ENCODE data around the gene MAGEA10. TPM values are rescaled to one million over a fixed set of nuclear protein-coding genes. Genes with fewer than 3 reads are reported as not detected.

The MAGEA10 gene
- total RNA-seq, 2 donors from 2014 or later, result not detected

DNA sequence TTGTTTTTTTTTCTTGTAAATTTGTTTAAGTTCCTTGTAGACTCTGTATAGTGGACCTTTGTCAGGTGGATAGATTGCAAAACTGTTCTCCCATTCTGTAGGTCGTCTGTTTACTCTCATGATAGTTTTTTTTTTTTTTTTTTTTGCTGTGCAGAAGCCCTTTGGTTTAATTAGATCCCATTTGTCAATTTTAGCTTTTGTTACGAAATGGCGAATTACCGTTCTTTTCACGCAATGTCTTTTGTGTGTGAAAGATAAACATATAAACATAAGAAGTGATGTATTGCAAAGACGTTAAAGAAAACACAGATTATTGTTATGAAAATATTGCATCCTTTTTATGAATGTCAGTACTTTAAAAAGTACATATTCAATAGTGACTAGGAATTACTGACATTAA, 34.5 kb downstream of the MAGEA10 start:
- no peak for DNase-seq (ENCODE audit: low spot score)
- intact Hi-C loops (cut with DNase I), result no loop called here

- no peak for DNase-seq (ENCODE audit: low spot score)
- intact Hi-C loops (cut with DNase I), result no loop called here
These were observed 52.2 kb downstream of the MAGEA10 start for GRCh38 chrX:152086141-152086540.

Other genes with a start within 250 kb of the MAGEA10 start
- not detected for gene MAGEA4, start 225.7 kb downstream of the MAGEA10 start, total RNA-seq
- 10 to 100 TPM; 19.2 to 24.4 TPM for gene GABRE, start 163.9 kb downstream of the MAGEA10 start, total RNA-seq